Astrocyte (in vitro differentiated cells and primary cell): ENCODE data around the gene ADH7. TPM values are rescaled to one million over a fixed set of nuclear protein-coding genes. Genes with fewer than 3 reads are reported as not detected.

Source experiments
- DNase-seq: peaks from one replicate; pipeline ENCODE4 v3.0.0-alpha.2; 2010; ENCODE audit warnings: low read depth
- FAIRE-seq: peaks from 2 replicates; lab custom pipeline; 2011; peaks lifted over from hg19 to GRCh38; lab: Jason Lieb, UNC
- H2AFZ ChIP-seq: 2 replicates; pipeline ENCODE4 v1.6.0; 2012; ENCODE audit warnings: low read depth, low read length, inconsistent platforms
- H3K27ac ChIP-seq: 2 replicates; pipeline ENCODE4 v1.5.1; 2011; ENCODE audit warnings: low read depth, low read length, inconsistent platforms
- H3K27me3 ChIP-seq: 2 replicates; pipeline ENCODE4 v1.6.0; 2011; ENCODE audit warnings: low read length, inconsistent platforms; ENCODE audit not compliant: insufficient read depth
- H3K36me3 ChIP-seq: 2 replicates; pipeline ENCODE4 v1.5.1; 2011; ENCODE audit warnings: low read length, inconsistent platforms; ENCODE audit not compliant: insufficient read depth
- H3K4me1 ChIP-seq: 2 replicates; pipeline ENCODE4 v1.5.1; 2011; ENCODE audit warnings: low read length, inconsistent platforms; ENCODE audit not compliant: insufficient read depth
- H3K4me2 ChIP-seq: 2 replicates; pipeline ENCODE4 v1.6.0; 2012; ENCODE audit warnings: low read length, inconsistent platforms
- H3K4me3 ChIP-seq: 2 replicates; pipeline ENCODE4 v1.5.1; 2011; ENCODE audit warnings: low read depth, mild to moderate bottlenecking, low read length, inconsistent platforms; ENCODE audit not compliant: insufficient read depth
- H3K79me2 ChIP-seq: 2 replicates; pipeline ENCODE4 v1.6.0; 2012; ENCODE audit warnings: mild to moderate bottlenecking, low read length, inconsistent platforms; ENCODE audit not compliant: insufficient read depth
- H3K9ac ChIP-seq: 2 replicates; pipeline ENCODE4 v1.6.0; 2012; ENCODE audit warnings: mild to moderate bottlenecking, low read length, inconsistent platforms
- H3K9me3 ChIP-seq: 2 replicates; pipeline ENCODE4 v1.5.1; 2012; ENCODE audit warnings: low read depth, mild to moderate bottlenecking, low read length, inconsistent platforms; ENCODE audit not compliant: insufficient read depth
- H4K20me1 ChIP-seq: 2 replicates; pipeline ENCODE4 v1.6.0; 2012; ENCODE audit warnings: low read length, inconsistent platforms; ENCODE audit not compliant: insufficient read depth
- H3K27ac Mint-ChIP-seq: one replicate; pipeline ENCODE4 v1.8.0; 2021; ENCODE audit warnings: mild to moderate bottlenecking, mixed read lengths; ENCODE audit not compliant: unreplicated experiment
- H3K27me3 Mint-ChIP-seq: one replicate; pipeline ENCODE4 v1.8.0; 2021; ENCODE audit warnings: low read depth, mixed read lengths; ENCODE audit not compliant: unreplicated experiment
- H3K36me3 Mint-ChIP-seq: one replicate; pipeline ENCODE4 v1.8.0; 2021; ENCODE audit warnings: low read depth, mixed read lengths; ENCODE audit not compliant: unreplicated experiment
- H3K4me1 Mint-ChIP-seq: one replicate; pipeline ENCODE4 v1.8.0; 2021; ENCODE audit warnings: low read depth, mixed read lengths; ENCODE audit not compliant: unreplicated experiment
- H3K4me3 Mint-ChIP-seq: one replicate; pipeline ENCODE4 v1.8.0; 2021; ENCODE audit warnings: mild to moderate bottlenecking, moderate library complexity, mixed read lengths; ENCODE audit not compliant: unreplicated experiment
- H3K9me3 Mint-ChIP-seq: one replicate; pipeline ENCODE4 v1.8.0; 2021; ENCODE audit warnings: mild to moderate bottlenecking, mixed read lengths; ENCODE audit not compliant: unreplicated experiment
- EZH2 ChIP-seq: IDR thresholded peaks from 2 replicates; pipeline ENCODE4 v1.6.1; 2012; ENCODE audit warnings: mild to moderate bottlenecking, low read length, inconsistent platforms; ENCODE audit not compliant: insufficient read depth
- total RNA-seq: library from RNA; stranded (reverse); gene quantifications from 2 replicates; pipeline ENCODE4 v1.2.1, GENCODE V29; 2021
- TF ChIP-seq, protein P1 (sequence below): IDR thresholded peaks from 2 replicates; pipeline ENCODE4 v1.5.1; 2011; ENCODE audit warnings: low read depth, mild to moderate bottlenecking, inconsistent platforms, low read length, moderate library complexity; ENCODE audit not compliant: insufficient read depth

ADH7 gene
- total RNA-seq, 1 donor from 2014 or later, result not detected

DNA sequence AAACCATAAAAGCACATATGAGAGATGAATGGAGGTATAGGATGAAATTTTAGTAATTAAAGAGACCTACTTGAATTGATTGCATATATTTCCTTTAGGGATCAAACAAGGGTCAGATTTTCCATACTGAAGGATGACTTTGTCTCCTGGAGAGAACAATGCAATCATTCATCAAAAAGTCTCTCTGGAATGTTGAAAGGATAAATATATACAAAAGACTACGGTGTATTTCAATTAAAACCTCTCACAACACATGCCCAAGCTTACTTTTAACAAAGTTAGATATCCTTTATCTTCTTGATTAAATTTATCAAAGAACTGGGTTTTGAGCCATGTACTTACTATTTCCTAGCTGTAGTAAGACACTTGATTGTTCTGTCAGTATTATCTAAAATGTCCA is 36.8 kb upstream of the ADH7 start:
- Histone ChIP-seq H3K9ac (no peak overlapping the region), H2AFZ (no peak overlapping the region), H3K4me1 (no peaks in the 10 kb centered on the region), H4K20me1 (no peaks in the 10 kb centered on the region), H3K79me2 (no peaks in the 10 kb centered on the region), H3K4me3 (no peak overlapping the region), H3K27ac (no peak overlapping the region), H3K36me3 (no peaks in the 10 kb centered on the region), H3K9me3 (no peaks in the 10 kb centered on the region), H3K27me3 (no peaks in the 10 kb centered on the region), H3K4me2 (no peak overlapping the region)
- FAIRE-seq (no peak), DNase-seq (no peak)
- no peak overlapping the region for H3K4me3 Mint-ChIP-seq
- no peaks in the 10 kb centered on the region for H3K9me3 Mint-ChIP-seq
- no peak overlapping the region for H3K27ac Mint-ChIP-seq
- peaks cover 12% of the 10 kb centered on the region for H3K4me1 Mint-ChIP-seq
- TF ChIP-seq EZH2, result no peak
- TF ChIP-seq, protein P1, sequence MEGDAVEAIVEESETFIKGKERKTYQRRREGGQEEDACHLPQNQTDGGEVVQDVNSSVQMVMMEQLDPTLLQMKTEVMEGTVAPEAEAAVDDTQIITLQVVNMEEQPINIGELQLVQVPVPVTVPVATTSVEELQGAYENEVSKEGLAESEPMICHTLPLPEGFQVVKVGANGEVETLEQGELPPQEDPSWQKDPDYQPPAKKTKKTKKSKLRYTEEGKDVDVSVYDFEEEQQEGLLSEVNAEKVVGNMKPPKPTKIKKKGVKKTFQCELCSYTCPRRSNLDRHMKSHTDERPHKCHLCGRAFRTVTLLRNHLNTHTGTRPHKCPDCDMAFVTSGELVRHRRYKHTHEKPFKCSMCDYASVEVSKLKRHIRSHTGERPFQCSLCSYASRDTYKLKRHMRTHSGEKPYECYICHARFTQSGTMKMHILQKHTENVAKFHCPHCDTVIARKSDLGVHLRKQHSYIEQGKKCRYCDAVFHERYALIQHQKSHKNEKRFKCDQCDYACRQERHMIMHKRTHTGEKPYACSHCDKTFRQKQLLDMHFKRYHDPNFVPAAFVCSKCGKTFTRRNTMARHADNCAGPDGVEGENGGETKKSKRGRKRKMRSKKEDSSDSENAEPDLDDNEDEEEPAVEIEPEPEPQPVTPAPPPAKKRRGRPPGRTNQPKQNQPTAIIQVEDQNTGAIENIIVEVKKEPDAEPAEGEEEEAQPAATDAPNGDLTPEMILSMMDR, result no peak
- no peaks in the 10 kb centered on the region for H3K27me3 Mint-ChIP-seq
- no peaks in the 10 kb centered on the region for H3K36me3 Mint-ChIP-seq

DNA sequence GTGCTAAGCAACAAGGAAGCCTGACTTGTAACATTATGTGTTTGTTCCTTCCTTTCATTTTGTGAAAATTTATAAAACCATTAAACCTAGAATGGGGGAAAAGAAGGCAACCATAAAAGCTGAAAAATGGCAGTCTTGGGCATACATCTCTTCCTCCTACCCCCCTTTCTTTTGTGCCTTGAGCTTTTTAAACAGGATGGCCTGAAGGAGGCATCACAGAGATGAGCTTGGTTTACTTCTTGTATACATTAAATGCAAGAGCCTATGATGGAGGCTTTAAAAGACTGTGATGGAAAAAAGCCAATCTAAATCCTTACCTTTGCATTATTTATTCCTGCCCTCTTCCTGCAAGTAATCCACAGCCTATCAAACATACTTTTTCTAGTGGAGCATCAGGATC is 36.2 kb upstream of the ADH7 start:
- no peak for TF ChIP-seq EZH2
- TF ChIP-seq, protein P1, result no peak
- Histone ChIP-seq H4K20me1 (no peaks in the 10 kb centered on the region), H3K79me2 (no peaks in the 10 kb centered on the region), H2AFZ (no peak overlapping the region), H3K4me3 (no peak overlapping the region), H3K4me2 (no peak overlapping the region), H3K4me1 (no peaks in the 10 kb centered on the region), H3K27ac (no peak overlapping the region), H3K9me3 (no peaks in the 10 kb centered on the region), H3K27me3 (no peaks in the 10 kb centered on the region), H3K9ac (no peak overlapping the region), H3K36me3 (no peaks in the 10 kb centered on the region)
- Mint-ChIP-seq H3K4me1 (peaks cover 12% of the 10 kb centered on the region), H3K27me3 (no peaks in the 10 kb centered on the region), H3K4me3 (no peak overlapping the region), H3K9me3 (no peaks in the 10 kb centered on the region), H3K27ac (no peak overlapping the region), H3K36me3 (no peaks in the 10 kb centered on the region)
- no peak for FAIRE-seq
- no peak for DNase-seq

DNA sequence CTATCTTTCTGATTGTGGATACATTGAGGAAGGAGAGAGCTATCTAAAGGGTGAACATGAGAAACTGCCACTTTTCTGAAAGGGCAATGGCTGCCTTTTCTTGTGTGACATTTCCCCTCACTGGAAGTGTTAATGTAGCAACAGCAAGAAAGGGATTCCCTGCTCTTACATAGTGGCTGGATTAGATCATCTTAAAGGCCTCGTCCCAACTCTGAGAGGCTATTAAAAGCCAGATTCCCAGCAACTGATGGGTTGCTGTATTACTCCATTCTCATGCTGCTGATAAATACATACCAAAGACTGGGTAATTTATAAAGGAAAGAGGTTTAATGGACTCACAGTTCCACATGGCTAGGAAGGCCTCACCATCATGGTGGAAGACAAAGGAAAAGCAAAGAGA is 33.7 kb upstream of the ADH7 start:
- H3K27ac Mint-ChIP-seq, result peak overlapping the region; percentile 81
- H3K9me3 ChIP-seq, result no peaks in the 10 kb centered on the region
- DNase-seq, result no peak

More for the DNA sequence above, 33.7 kb upstream of the ADH7 start:
- Histone ChIP-seq H3K9ac (no peak overlapping the region), H3K36me3 (no peaks in the 10 kb centered on the region), H3K4me1 (no peaks in the 10 kb centered on the region), H3K4me2 (no peak overlapping the region), H2AFZ (no peak overlapping the region), H3K27ac (no peak overlapping the region), H3K27me3 (no peaks in the 10 kb centered on the region), H3K4me3 (no peak overlapping the region), H3K79me2 (no peaks in the 10 kb centered on the region), H4K20me1 (no peaks in the 10 kb centered on the region)
- H3K27me3 Mint-ChIP-seq, result no peaks in the 10 kb centered on the region
- H3K9me3 Mint-ChIP-seq, result no peaks in the 10 kb centered on the region
- no peak overlapping the region for H3K4me3 Mint-ChIP-seq
- H3K36me3 Mint-ChIP-seq, result no peaks in the 10 kb centered on the region
- peaks cover 12% of the 10 kb centered on the region for H3K4me1 Mint-ChIP-seq
- TF ChIP-seq EZH2, result no peak
- TF ChIP-seq, protein P1, result no peak
- FAIRE-seq, result no peak
